A549 (cell line): Measurements from ENCODE around the gene PDE10A. TPM values are rescaled to one million over a fixed set of nuclear protein-coding genes. Genes with fewer than 3 reads are reported as not detected.

Source experiments
- ATAC-seq, 2 experiments: fragments of 200-7000 bp in 1 of 2; fragments of >200 bp in 1 of 2; cut with Nextera tagmentation in 1 of 2; cut with Tn5 transposase in 1 of 2; 3 replicates each; pipeline versions ENCODE4 v1.8.0 to v1.9.1; 2018 to 2020; ENCODE audit warnings: mild to moderate bottlenecking in 1 of 2, moderate library complexity in 1 of 2
- CTCF ChIA-PET: fragments of 300-600 bp; sonication (Branson Sonifier 250); formaldehyde crosslinking; extraction: SDS; loops from one replicate; lab custom pipeline; 2021; ENCODE audit warnings: antibody characterized with exemption, inconsistent platforms; lab: Yijun Ruan, JAX
- POLR2A ChIA-PET: fragments of 350-600 bp; formaldehyde crosslinking; extraction: SDS; loops from one replicate; lab custom pipeline; 2021; ENCODE audit warnings: antibody characterized with exemption, inconsistent platforms; lab: Yijun Ruan, JAX
- DNase-seq, 2 experiments: peaks; one replicate each; pipeline versions ENCODE4 v3.0.0 to v3.0.0-alpha.2; 2011 to 2016; ENCODE audit warnings: low read depth in 1 of 2, low spot score in 1 of 2
- FAIRE-seq: peaks from 2 replicates; lab custom pipeline; 2011; peaks lifted over from hg19 to GRCh38; lab: Jason Lieb, UNC
- H3K27ac ChIP-seq, 2 experiments: fragments of >200 bp; sonication (Bioruptor Twin); formaldehyde crosslinking; 3 replicates each; pipeline ENCODE4 v1.5.1; 2016 to 2017
- H3K4me1 ChIP-seq: fragments of >200 bp; sonication (Bioruptor Twin); formaldehyde crosslinking; 3 replicates; pipeline ENCODE4 v1.6.1; 2016
- H3K4me2 ChIP-seq: fragments of >200 bp; sonication (Bioruptor Twin); formaldehyde crosslinking; 3 replicates; pipeline ENCODE4 v1.6.1; 2016
- H3K4me3 ChIP-seq: fragments of >200 bp; sonication (Bioruptor Twin); formaldehyde crosslinking; 3 replicates; pipeline ENCODE4 v1.5.1; 2016
- H3K9me3 ChIP-seq: fragments of >200 bp; sonication (Bioruptor Twin); formaldehyde crosslinking; 3 replicates; pipeline ENCODE4 v1.6.1; 2016
- CBX2 ChIP-seq: fragments of 200-600 bp; sonication (generic); IDR thresholded peaks from 2 replicates; pipeline ENCODE4 v1.6.1; 2016; ENCODE audit warnings: low read depth, mild to moderate bottlenecking, borderline replicate concordance
- CEBPB ChIP-seq, 2 experiments: fragments of >200 bp in 1 of 2; sonication (Bioruptor Twin) in 1 of 2; formaldehyde crosslinking in 1 of 2; IDR thresholded peaks; 2 replicates each; pipeline ENCODE4 v1.6.1; 2012 to 2016
- EHF ChIP-seq: fragments of 250-450 bp; sonication (Bioruptor Pico); IDR thresholded peaks from 2 replicates; pipeline ENCODE4 v1.5.0; 2020; ENCODE audit warnings: mild to moderate bottlenecking
- EHMT2 ChIP-seq: fragments of 200-600 bp; sonication (generic); IDR thresholded peaks from 2 replicates; pipeline ENCODE4 v1.6.1; 2016; ENCODE audit warnings: antibody characterized with exemption, low read depth, mild to moderate bottlenecking, moderate library complexity
- FOSB ChIP-seq: fragments of 250-450 bp; sonication (Bioruptor Pico); IDR thresholded peaks from 2 replicates; pipeline ENCODE4 v1.5.0; 2020; ENCODE audit warnings: mild to moderate bottlenecking, moderate library complexity
- FOSL2 ChIP-seq, 2 experiments: fragments of 450-650 bp in 1 of 2; fragments of >200 bp in 1 of 2; sonication (Bioruptor Twin) in 1 of 2; formaldehyde crosslinking; IDR thresholded peaks; 2 replicates each; pipeline versions ENCODE4 v1.5.0 to v1.6.1; 2016 to 2020; ENCODE audit warnings: mild to moderate bottlenecking in 1 of 2, moderate library complexity in 1 of 2
- HDAC2 ChIP-seq: fragments of 200-600 bp; sonication (generic); IDR thresholded peaks from 2 replicates; pipeline ENCODE4 v1.6.1; 2016
- HEYL ChIP-seq: fragments of 250-450 bp; sonication (Bioruptor Pico); IDR thresholded peaks from 2 replicates; pipeline ENCODE4 v1.8.0; 2021; ENCODE audit warnings: mild to moderate bottlenecking, moderate library complexity
- JUNB ChIP-seq: fragments of >200 bp; sonication (Bioruptor Twin); formaldehyde crosslinking; IDR thresholded peaks from 2 replicates; pipeline ENCODE4 v1.6.1; 2016
- MAFK ChIP-seq: fragments of 450-650 bp; IDR thresholded peaks from 2 replicates; pipeline ENCODE4 v1.6.1; 2014; ENCODE audit not compliant: partially characterized antibody
- NFE2L2 ChIP-seq: fragments of 150-350 bp; conservative IDR thresholded peaks from 2 replicates; pipeline ENCODE4 v1.6.1; 2014; ENCODE audit warnings: low read length
- NPAS2 ChIP-seq: fragments of 250-450 bp; sonication (Bioruptor Pico); IDR thresholded peaks from 2 replicates; pipeline ENCODE4 v1.8.0; 2022; ENCODE audit warnings: mild to moderate bottlenecking, moderate library complexity, borderline replicate concordance
- PHF8 ChIP-seq: fragments of 200-600 bp; sonication (generic); IDR thresholded peaks from 2 replicates; pipeline ENCODE4 v1.6.1; 2016; ENCODE audit warnings: low read depth, mild to moderate bottlenecking, antibody characterized with exemption, moderate library complexity, borderline replicate concordance
- POLR2A ChIP-seq: IDR thresholded peaks from 2 replicates; pipeline ENCODE4 v1.6.1; 2012; ENCODE audit warnings: mild to moderate bottlenecking, low read length
- POLR2AphosphoS2 ChIP-seq: conservative IDR thresholded peaks from 2 replicates; pipeline ENCODE4 v1.6.1; 2012; ENCODE audit warnings: low read length, improper control_type of control experiment, inconsistent platforms
- RAD21 ChIP-seq, 2 experiments: fragments of >200 bp in 1 of 2; sonication (Bioruptor Twin) in 1 of 2; formaldehyde crosslinking in 1 of 2; IDR thresholded peaks in 1 of 2; conservative IDR thresholded peaks in 1 of 2; 2 replicates in 1 of 2; 3 replicates in 1 of 2; pipeline ENCODE4 v1.6.1; 2012 to 2018; ENCODE audit warnings: inconsistent platforms in 1 of 2
- RCOR1 ChIP-seq: fragments of 150-350 bp; IDR thresholded peaks from 2 replicates; pipeline ENCODE4 v1.6.1; 2014; ENCODE audit warnings: antibody characterized with exemption, low read length, low read depth
- RNF2 ChIP-seq: fragments of 200-600 bp; sonication (generic); IDR thresholded peaks from 2 replicates; pipeline ENCODE4 v1.6.1; 2016; ENCODE audit warnings: low read depth, mild to moderate bottlenecking, antibody characterized with exemption, moderate library complexity, borderline replicate concordance
- ZSCAN20 ChIP-seq: fragments of 250-450 bp; sonication (Bioruptor Pico); IDR thresholded peaks from 2 replicates; pipeline ENCODE4 v1.8.0; 2022; ENCODE audit warnings: mild to moderate bottlenecking, moderate library complexity
- WGBS: methylation state at CpG from one replicate; pipeline ENCODE4 v1.1.6; 2017; ENCODE audit errors: missing lambda C conversion rate; 5-methylcytosine and 5-hydroxymethylcytosine counted together
- polyA plus RNA-seq, 4 experiments: library from polyadenylated mRNA; depleted of rRNA in 3 of 4; stranded (reverse); fragments of >200 nt; fragmentation: RNase III in 1 of 4; extraction: RNeasy Plus Mini Kit Qiagen cat#74134 plus additional on column Dnase treatment in 1 of 4; gene quantifications; 2 replicates in 3 of 4; 3 replicates in 1 of 4; pipeline ENCODE4 v1.2.3, GENCODE V29; 2011 to 2017
- TF ChIP-seq, protein P1 (sequence below): IDR thresholded peaks from 2 replicates; pipeline ENCODE4 v1.6.1; 2012
- TF ChIP-seq, protein P2 (sequence below): fragments of 200-600 bp; sonication (generic); IDR thresholded peaks from 2 replicates; pipeline ENCODE4 v1.6.1; 2016; ENCODE audit warnings: antibody characterized with exemption, mild to moderate bottlenecking, moderate library complexity

The PDE10A gene
- polyA plus RNA-seq, 2 of the 4 experiments (the other 2 are of a cell fraction): 44.9 to 92.5 TPM

DNA sequence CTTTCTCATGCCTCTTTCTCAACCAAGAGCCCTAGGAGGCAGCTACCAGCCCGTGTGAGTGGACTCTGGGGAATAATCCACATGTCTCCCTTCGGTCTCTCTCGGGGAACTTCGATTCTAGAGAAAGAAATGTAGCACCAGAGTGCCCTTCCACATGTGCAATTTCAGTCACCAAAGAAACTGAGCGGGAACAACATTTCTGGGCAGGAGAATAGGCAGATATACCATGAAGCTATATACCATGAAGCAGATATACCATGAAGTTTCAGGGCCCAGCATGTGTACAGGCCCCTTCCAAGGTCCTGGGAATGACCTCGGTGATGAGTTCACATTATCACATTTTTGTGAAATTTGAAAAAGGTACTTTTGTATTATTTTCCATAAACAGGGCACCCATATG is 60.8 kb downstream of the PDE10A start:
- no peak overlapping the region for H3K4me2 ChIP-seq
- DNase-seq: no peak
- ATAC-seq: no peak
- FAIRE-seq: no peak
- no peak overlapping the region for H3K27ac ChIP-seq
- POLR2A ChIA-PET: no interaction called here
- TF ChIP-seq, protein P1, sequence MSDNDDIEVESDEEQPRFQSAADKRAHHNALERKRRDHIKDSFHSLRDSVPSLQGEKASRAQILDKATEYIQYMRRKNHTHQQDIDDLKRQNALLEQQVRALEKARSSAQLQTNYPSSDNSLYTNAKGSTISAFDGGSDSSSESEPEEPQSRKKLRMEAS: no peak
- no peak for TF ChIP-seq RAD21 (conservative IDR thresholded peaks at IDR 0.05 in 1 of 2, IDR thresholded peaks at IDR 0.05 in 1 of 2)
- TF ChIP-seq RNF2: no peak
- TF ChIP-seq RCOR1: no peak
- TF ChIP-seq POLR2AphosphoS2: no peak
- no peak for TF ChIP-seq ZSCAN20 (CRISPR knock-in tag)
- TF ChIP-seq HEYL (CRISPR knock-in tag): no peak
- no peak for TF ChIP-seq NFE2L2
- TF ChIP-seq PHF8: no peak
- 90% methylated on average over 6 of the region's 6 CpGs for WGBS
- no peaks in the 10 kb centered on the region for H3K9me3 ChIP-seq
- no peak overlapping the region for H3K4me3 ChIP-seq
- CTCF ChIA-PET: no interaction called here
- peaks cover 6% of the 10 kb centered on the region; the same call in 1 of the 3 replicates for H3K4me1 ChIP-seq

DNA sequence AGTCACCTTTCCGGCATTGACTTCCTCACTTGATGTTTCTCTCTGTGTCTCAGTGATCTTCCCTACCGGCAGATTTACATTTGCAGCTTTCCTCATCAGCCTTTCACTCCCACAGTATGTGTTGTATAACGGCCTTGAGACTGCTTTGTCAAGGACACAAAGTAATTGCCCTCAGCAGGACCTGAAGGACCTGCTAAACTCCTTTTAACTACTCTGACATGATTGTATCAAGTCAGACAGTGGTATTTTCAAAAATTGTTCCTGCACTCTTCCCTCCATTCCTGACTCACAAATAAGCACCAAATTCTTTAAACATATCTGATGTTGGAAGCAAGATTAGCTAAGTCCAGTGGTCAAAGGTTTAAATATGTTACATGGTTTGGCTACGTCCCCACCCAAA is 62.4 kb downstream of the PDE10A start:
- ChIA-PET CTCF (no interaction called here), POLR2A (no interaction called here)
- no peak for ATAC-seq
- no peak for FAIRE-seq
- Histone ChIP-seq H3K9me3 (no peaks in the 10 kb centered on the region), H3K4me1 (no peaks in the 10 kb centered on the region), H3K4me2 (no peak overlapping the region), H3K4me3 (no peak overlapping the region), H3K27ac (no peak overlapping the region)
- TF ChIP-seq MAFK: no peak
- no peak for TF ChIP-seq EHF (CRISPR knock-in tag)
- TF ChIP-seq CEBPB (IDR thresholded peaks at IDR 0.05): no peak
- no peak for TF ChIP-seq CBX2
- TF ChIP-seq, protein P2, sequence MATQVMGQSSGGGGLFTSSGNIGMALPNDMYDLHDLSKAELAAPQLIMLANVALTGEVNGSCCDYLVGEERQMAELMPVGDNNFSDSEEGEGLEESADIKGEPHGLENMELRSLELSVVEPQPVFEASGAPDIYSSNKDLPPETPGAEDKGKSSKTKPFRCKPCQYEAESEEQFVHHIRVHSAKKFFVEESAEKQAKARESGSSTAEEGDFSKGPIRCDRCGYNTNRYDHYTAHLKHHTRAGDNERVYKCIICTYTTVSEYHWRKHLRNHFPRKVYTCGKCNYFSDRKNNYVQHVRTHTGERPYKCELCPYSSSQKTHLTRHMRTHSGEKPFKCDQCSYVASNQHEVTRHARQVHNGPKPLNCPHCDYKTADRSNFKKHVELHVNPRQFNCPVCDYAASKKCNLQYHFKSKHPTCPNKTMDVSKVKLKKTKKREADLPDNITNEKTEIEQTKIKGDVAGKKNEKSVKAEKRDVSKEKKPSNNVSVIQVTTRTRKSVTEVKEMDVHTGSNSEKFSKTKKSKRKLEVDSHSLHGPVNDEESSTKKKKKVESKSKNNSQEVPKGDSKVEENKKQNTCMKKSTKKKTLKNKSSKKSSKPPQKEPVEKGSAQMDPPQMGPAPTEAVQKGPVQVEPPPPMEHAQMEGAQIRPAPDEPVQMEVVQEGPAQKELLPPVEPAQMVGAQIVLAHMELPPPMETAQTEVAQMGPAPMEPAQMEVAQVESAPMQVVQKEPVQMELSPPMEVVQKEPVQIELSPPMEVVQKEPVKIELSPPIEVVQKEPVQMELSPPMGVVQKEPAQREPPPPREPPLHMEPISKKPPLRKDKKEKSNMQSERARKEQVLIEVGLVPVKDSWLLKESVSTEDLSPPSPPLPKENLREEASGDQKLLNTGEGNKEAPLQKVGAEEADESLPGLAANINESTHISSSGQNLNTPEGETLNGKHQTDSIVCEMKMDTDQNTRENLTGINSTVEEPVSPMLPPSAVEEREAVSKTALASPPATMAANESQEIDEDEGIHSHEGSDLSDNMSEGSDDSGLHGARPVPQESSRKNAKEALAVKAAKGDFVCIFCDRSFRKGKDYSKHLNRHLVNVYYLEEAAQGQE: no peak
- TF ChIP-seq NPAS2: no peak
- no peak for TF ChIP-seq FOSB (CRISPR knock-in tag)
- TF ChIP-seq FOSL2 (IDR thresholded peaks at IDR 0.05): no peak
- TF ChIP-seq FOSL2 (CRISPR knock-in tag; IDR thresholded peaks at IDR 0.05): no peak
- no peak for TF ChIP-seq EHMT2
- no peak for TF ChIP-seq POLR2A
- no peak for TF ChIP-seq ZSCAN20 (CRISPR knock-in tag)
- TF ChIP-seq JUNB: no peak
- no peak for TF ChIP-seq HDAC2
- no peak for DNase-seq
- WGBS: 79% methylated on average over 4 of the region's 4 CpGs
